CD4-positive, alpha-beta T cell treated with Interleukin-12 subunit alpha and Interleukin-12 subunit beta, for 1 hour (primary cell): Measurements from ENCODE around the gene PDE8B.

ENCODE experiments used
- DNase-seq: peaks from one replicate; pipeline ENCODE4 v3.0.0-alpha.2; 2020

Gene PDE8B

GRCh38 chr5:77192441-77193050, 17.9 kb upstream of the PDE8B start:
- DNase-seq: no peak

- DNase-seq: no peak
These were observed 15.7 kb upstream of the PDE8B start for GRCh38 chr5:77194762-77195161.

- DNase-seq: no peak
These were observed 12.5 kb upstream of the PDE8B start for GRCh38 chr5:77197840-77198554.

- no peak for DNase-seq
These were observed 9.8 kb upstream of the PDE8B start for GRCh38 chr5:77200663-77201062.

- DNase-seq: no peak
These were observed 8.3 kb upstream of the PDE8B start for GRCh38 chr5:77202145-77202544.

GRCh38 chr5:77204967-77205366, 5.5 kb upstream of the PDE8B start:
- no peak for DNase-seq

GRCh38 chr5:77208507-77209163, 1.8 kb upstream of the PDE8B start:
- DNase-seq: no peak

- no peak for DNase-seq
These were observed 887 bp upstream of the PDE8B start for GRCh38 chr5:77209495-77210090.

GRCh38 chr5:77210964-77211690, 647 bp downstream of the PDE8B start:
- DNase-seq: no peak

GRCh38 chr5:77211691-77212047, 1.2 kb downstream of the PDE8B start:
- no peak for DNase-seq

- no peak for DNase-seq
These were observed 3.1 kb downstream of the PDE8B start for GRCh38 chr5:77213601-77214000.

GRCh38 chr5:77214151-77214550, 3.7 kb downstream of the PDE8B start:
- DNase-seq: no peak

GRCh38 chr5:77218263-77218662, 7.8 kb downstream of the PDE8B start:
- DNase-seq: no peak

GRCh38 chr5:77221115-77221514, 10.6 kb downstream of the PDE8B start:
- no peak for DNase-seq

- no peak for DNase-seq
These were observed 12.2 kb downstream of the PDE8B start for GRCh38 chr5:77222722-77223121.

- DNase-seq: no peak
These were observed 13.2 kb downstream of the PDE8B start for GRCh38 chr5:77223653-77224052.

GRCh38 chr5:77224672-77225355, 14.3 kb downstream of the PDE8B start:
- no peak for DNase-seq

- no peak for DNase-seq
These were observed 15.1 kb downstream of the PDE8B start for GRCh38 chr5:77225531-77225930.

- no peak for DNase-seq
These were observed 19.4 kb downstream of the PDE8B start for GRCh38 chr5:77229887-77230286.

GRCh38 chr5:77230727-77231470, 20.4 kb downstream of the PDE8B start:
- no peak for DNase-seq

GRCh38 chr5:77231471-77232138, 21.1 kb downstream of the PDE8B start:
- no peak for DNase-seq
